HG02870 (cell line): ENCODE results near the gene STPG2.

Source experiments
- ATAC-seq: cut with Tn5 transposase; IDR thresholded peaks from one replicate; pipeline ENCODE4 v1.9.1; 2021; ENCODE audit warnings: mild to moderate bottlenecking, moderate library complexity; ENCODE audit not compliant: unreplicated experiment

The STPG2 gene

DNA sequence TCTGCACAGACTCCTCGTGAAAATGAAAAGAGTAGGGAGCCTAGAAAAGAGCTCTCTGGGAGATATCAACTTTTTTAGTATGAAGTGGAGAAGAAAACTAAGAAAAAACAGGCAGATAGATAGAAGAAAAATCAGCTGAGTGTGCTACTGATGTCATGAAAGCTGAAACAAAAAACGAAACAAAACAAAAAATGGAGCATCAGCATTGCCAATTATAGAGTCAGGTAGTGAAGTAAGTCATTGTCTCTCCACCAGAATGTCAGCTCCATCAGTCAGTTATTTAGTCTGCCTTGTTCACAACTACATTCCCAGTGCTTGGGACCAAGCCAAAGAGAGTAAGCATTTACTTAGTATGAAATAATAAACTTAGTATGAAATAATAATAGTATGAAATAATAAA, 595.1 kb downstream of the STPG2 start:
- ATAC-seq = no peak

DNA sequence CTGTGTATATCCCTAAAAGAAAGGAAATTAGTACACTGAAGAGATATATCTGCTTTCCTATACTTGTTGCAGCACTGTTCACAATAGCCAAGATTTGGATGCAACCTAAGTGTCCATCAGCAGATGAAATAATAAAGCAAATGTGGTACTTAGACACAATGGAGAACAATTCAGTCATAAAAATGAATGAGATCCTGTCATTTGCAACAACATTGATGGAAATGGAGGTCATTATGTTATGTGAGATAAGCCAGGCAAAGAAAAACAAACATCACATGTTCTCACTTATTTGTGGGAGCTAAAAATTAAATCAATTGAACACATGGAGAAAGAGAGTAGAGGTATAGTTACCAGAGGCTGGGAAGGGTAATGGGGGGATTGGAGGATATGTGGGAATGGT, 611.9 kb downstream of the STPG2 start:
- ATAC-seq = no peak

DNA sequence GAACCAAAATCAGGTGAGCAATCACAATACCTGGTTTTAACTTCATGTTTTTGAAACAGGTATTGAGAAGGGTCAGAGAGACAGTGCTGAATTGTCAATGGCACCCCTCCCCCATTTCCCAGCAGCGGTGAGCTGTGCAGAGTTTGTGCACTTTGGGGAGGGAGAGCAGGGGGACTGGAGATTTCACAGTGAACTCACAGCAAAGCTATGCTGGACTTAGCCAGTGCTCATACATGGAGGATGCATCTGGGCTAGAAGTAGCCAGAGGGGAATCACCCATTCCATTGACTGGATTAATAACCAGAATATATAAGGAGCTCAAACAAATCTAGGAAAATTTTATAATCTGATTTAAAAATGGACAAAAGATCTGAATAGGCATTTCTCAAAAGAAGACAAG, 612.6 kb downstream of the STPG2 start:
- ATAC-seq = no peak

DNA sequence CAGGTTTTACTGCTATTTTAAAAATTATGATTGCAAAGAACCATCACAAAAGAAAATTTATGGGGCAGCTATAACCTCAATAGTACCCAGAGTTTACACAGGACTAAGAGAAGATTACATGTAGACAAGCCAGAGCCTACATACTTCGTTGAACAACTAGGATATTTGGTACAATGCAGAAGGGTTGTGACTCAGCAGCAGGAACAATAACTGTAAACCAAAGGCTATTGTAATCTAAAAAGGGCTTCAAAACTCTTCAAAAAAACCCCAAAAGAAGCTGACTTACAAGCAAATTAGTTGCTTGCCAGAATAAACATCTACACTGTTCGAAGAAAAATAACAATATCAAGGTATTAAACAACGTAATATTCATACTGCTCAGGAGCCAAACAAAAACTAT, 618.0 kb downstream of the STPG2 start:
- ATAC-seq = no peak

DNA sequence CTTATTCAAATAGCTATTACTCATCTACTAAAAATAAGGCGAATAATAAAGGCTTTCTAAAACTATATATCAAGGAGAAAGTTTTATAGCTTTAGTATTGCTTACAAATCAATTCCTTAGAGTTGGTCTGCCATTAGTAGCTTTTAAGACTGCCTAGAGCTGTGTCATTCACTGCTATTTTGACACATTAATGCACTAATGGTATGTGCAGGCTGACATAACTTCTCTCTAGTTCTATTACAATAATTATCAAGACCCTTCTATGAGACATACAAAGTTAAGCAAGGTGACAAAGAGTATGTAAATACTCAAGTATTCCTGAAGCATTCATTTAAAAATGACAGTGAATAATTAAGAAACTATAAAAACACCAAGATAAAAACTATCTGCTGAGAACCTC, 625.3 kb downstream of the STPG2 start:
- ATAC-seq = no peak

DNA sequence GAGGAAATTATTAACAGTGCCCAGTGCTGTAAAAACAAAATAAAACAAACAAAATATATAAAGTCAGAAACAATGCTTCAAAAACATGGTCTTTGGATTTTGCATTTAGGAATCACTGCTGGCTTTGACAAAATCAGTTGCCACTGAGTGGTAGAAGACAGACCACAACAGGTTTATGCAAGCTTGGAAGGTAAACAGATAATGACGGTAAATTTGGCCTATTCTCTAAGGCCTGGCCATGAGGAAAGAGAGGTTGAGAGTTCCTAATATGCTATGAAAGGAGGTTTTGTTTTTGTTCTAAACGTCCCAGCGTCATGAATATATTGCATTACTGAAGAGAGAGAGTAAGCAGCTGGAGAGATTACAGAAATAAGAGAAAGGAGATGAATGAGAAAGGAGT, 629.4 kb downstream of the STPG2 start:
- ATAC-seq = no peak
